PC-9 (cell line): ENCODE data around the gene ANO7. TPM values are rescaled to one million over a fixed set of nuclear protein-coding genes. Genes with fewer than 3 reads are reported as not detected.

Experiments
- BruUV-seq: library from RNA; stranded (reverse); fragments of 400-500 nt; replicated peaks from 2 replicates; lab custom pipeline; 2021; lab: Mats Ljungman, UMichigan
- CTCF ChIA-PET: fragments of 300-600 bp; sonication (Branson Sonifier 250); formaldehyde crosslinking; loops from one replicate; lab custom pipeline; 2022; ENCODE audit warnings: antibody characterized with exemption; lab: Charles Lee
- POLR2A ChIA-PET: fragments of 300-600 bp; sonication (Branson Sonifier 250); formaldehyde crosslinking; loops from one replicate; lab custom pipeline; 2022; ENCODE audit warnings: antibody characterized with exemption; ENCODE audit not compliant: unreplicated experiment; lab: Charles Lee
- DNase-seq, 2 experiments: peaks; one replicate each; pipeline versions ENCODE4 v3.0.0 to v3.0.0-alpha.2; 2015 to 2022; ENCODE audit warnings: mixed read lengths in 1 of 2
- H2AFZ ChIP-seq: fragments of 200-600 bp; sonication (generic); 2 replicates; pipeline ENCODE4 v1.8.1; 2017; ENCODE audit warnings: antibody characterized with exemption
- H3F3A ChIP-seq: fragments of 200-600 bp; sonication (generic); 2 replicates; pipeline ENCODE4 v1.8.1; 2017; ENCODE audit warnings: antibody characterized with exemption, mild to moderate bottlenecking, low read depth; ENCODE audit not compliant: insufficient read depth
- H3K27ac ChIP-seq: fragments of 200-600 bp; sonication (generic); 2 replicates; pipeline ENCODE4 v1.6.1; 2016; ENCODE audit warnings: mixed run types
- H3K27me3 ChIP-seq: fragments of 200-600 bp; sonication (generic); 2 replicates; pipeline ENCODE4 v1.6.1; 2016; ENCODE audit warnings: low read depth, mixed run types; ENCODE audit not compliant: insufficient read depth
- H3K36me3 ChIP-seq: fragments of 200-600 bp; sonication (generic); 2 replicates; pipeline ENCODE4 v1.6.1; 2016; ENCODE audit warnings: low read depth, mixed run types
- H3K4me1 ChIP-seq: fragments of 200-600 bp; sonication (generic); replicated peaks from 2 replicates; pipeline ENCODE4 v1.6.1; 2016; ENCODE audit warnings: mixed run types; ENCODE audit not compliant: insufficient read depth
- H3K4me2 ChIP-seq: fragments of 200-600 bp; sonication (generic); 2 replicates; pipeline ENCODE4 v1.6.1; 2017; ENCODE audit warnings: mixed run types
- H3K4me3 ChIP-seq: fragments of 200-600 bp; sonication (generic); 2 replicates; pipeline ENCODE4 v1.6.1; 2016; ENCODE audit warnings: mixed run types
- H3K79me2 ChIP-seq: fragments of 200-600 bp; sonication (generic); 2 replicates; pipeline ENCODE4 v1.6.1; 2017; ENCODE audit warnings: low read depth, mixed run types
- H3K9me2 ChIP-seq: fragments of 200-600 bp; sonication (generic); 2 replicates; pipeline ENCODE4 v1.8.1; 2017; ENCODE audit warnings: mild to moderate bottlenecking; ENCODE audit not compliant: insufficient read depth
- H3K9me3 ChIP-seq: fragments of 200-600 bp; sonication (generic); 2 replicates; pipeline ENCODE4 v1.8.1; 2016; ENCODE audit warnings: low read depth; ENCODE audit not compliant: insufficient read depth
- H4K20me1 ChIP-seq: fragments of 200-600 bp; sonication (generic); 2 replicates; pipeline ENCODE4 v1.8.1; 2017; ENCODE audit not compliant: insufficient read depth
- EZH2 ChIP-seq: fragments of 200-600 bp; sonication (generic); IDR thresholded peaks from 2 replicates; pipeline ENCODE4 v1.8.0; 2017; ENCODE audit warnings: antibody characterized with exemption, low read depth
- intact Hi-C: fragments of 100-400 bp; cut with micrococcal nuclease; formaldehyde crosslinking; loops from one replicate; pipeline ENCODE4 v1.10.0; 2022; ENCODE audit not compliant: unreplicated experiment
- total RNA-seq: library from RNA; stranded (reverse); gene quantifications from 2 replicates; pipeline ENCODE4 v1.2.3, GENCODE V29; 2021
- TF ChIP-seq, protein P1 (sequence below): fragments of 200-600 bp; sonication (generic); conservative IDR thresholded peaks from 2 replicates; pipeline ENCODE4 v1.6.1; 2017; ENCODE audit warnings: mixed run types, antibody characterized with exemption, mild to moderate bottlenecking, moderate library complexity

Gene ANO7
- total RNA-seq, 1 experiment from 2014 or later, result 6.5 TPM

DNA sequence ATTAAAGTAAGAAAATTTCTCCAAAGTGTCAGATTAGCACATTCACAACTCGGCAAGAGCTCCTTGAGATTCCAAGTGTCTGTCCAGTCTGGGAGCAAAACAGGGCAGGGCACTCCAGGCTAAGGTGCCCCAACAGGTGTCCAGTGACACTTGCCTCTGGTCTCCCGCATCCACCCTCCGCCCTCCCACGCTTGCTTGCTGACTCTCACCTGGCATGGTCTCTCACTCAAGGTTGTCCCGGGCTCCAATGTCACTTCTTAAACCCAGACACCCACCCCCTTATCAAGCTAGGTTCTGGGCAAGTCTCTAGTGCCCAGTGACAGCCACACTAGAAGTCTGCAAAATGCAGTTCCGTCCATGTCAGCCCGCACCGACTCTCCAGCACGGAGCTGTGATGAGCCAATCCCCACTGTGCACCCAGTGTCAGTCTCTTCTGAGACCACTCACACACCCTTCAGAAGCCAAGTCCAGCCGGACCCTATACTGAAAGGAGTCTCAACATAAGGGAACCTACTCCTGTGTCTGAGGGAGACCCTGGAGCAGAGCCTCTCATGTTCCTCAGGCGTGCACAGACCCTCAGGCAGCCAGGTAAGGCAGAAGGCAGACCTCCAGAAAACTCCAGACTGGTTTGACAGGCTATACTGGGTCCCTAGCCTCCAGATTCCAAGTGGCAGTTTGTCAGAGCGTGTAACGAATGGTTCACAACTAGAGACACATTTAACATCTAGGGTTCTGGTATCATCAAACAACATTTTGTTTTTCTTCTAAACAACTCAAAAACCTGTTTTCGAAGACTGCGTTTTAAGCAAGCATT lies 81.4 kb downstream of the ANO7 start:
- no peaks in the 10 kb centered on the region for H3K9me3 ChIP-seq
- no peak for DNase-seq
- H3K4me2 ChIP-seq, result peak overlapping the region; percentile 81
- ChIA-PET CTCF (no interaction called here), POLR2A (interaction anchor here (0.6 kb wide), 2 partner anchors 363 to 432 kb away, joined by 6 read pairs; no protein-coding TSS in a partner anchor)
- no TSS peak for BruUV-seq
- H3K9me2 ChIP-seq, result no peaks in the 10 kb centered on the region
- H3K79me2 ChIP-seq, result peaks cover 65% of the 10 kb centered on the region
- H3K4me3 ChIP-seq, result peak overlapping the region; percentile 65; the same call in 1 of the 2 replicates
- H3K27me3 ChIP-seq, result no peaks in the 10 kb centered on the region
- H3K4me1 ChIP-seq, result peaks cover 31% of the 10 kb centered on the region
- peaks cover 76% of the 10 kb centered on the region for H4K20me1 ChIP-seq
- peaks cover 32% of the 10 kb centered on the region; the same call in 1 of the 2 replicates for H3F3A ChIP-seq
- intact Hi-C loops, result loop anchor here (10.0 kb wide), 1 partner anchor 365 kb away; the partner anchor contains the start of genes ATG4B and THAP4
- no peak overlapping the region for H2AFZ ChIP-seq
- H3K36me3 ChIP-seq, result peaks cover 33% of the 10 kb centered on the region
- TF ChIP-seq, protein P1, sequence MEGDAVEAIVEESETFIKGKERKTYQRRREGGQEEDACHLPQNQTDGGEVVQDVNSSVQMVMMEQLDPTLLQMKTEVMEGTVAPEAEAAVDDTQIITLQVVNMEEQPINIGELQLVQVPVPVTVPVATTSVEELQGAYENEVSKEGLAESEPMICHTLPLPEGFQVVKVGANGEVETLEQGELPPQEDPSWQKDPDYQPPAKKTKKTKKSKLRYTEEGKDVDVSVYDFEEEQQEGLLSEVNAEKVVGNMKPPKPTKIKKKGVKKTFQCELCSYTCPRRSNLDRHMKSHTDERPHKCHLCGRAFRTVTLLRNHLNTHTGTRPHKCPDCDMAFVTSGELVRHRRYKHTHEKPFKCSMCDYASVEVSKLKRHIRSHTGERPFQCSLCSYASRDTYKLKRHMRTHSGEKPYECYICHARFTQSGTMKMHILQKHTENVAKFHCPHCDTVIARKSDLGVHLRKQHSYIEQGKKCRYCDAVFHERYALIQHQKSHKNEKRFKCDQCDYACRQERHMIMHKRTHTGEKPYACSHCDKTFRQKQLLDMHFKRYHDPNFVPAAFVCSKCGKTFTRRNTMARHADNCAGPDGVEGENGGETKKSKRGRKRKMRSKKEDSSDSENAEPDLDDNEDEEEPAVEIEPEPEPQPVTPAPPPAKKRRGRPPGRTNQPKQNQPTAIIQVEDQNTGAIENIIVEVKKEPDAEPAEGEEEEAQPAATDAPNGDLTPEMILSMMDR, result no peak
- no peak for TF ChIP-seq EZH2
- no peak overlapping the region for H3K27ac ChIP-seq

- BruUV-seq, result no TSS peak
- Histone ChIP-seq H3K27ac (no peak overlapping the region), H3K4me3 (peak overlapping the region; percentile 65; the same call in 1 of the 2 replicates), H3F3A (peaks cover 36% of the 10 kb centered on the region; the same call in 1 of the 2 replicates), H4K20me1 (peaks cover 79% of the 10 kb centered on the region), H3K36me3 (peaks cover 29% of the 10 kb centered on the region), H2AFZ (no peak overlapping the region), H3K9me2 (no peaks in the 10 kb centered on the region), H3K27me3 (no peaks in the 10 kb centered on the region), H3K79me2 (peaks cover 72% of the 10 kb centered on the region), H3K9me3 (no peaks in the 10 kb centered on the region), H3K4me2 (peak overlapping the region; percentile 81), H3K4me1 (peaks cover 31% of the 10 kb centered on the region)
- CTCF ChIA-PET, result no interaction called here
- POLR2A ChIA-PET, result no interaction called here
- DNase-seq, result no peak
- TF ChIP-seq, protein P1, result no peak
- TF ChIP-seq EZH2, result no peak
- intact Hi-C loops, result loop anchor here (10.0 kb wide), 1 partner anchor 364 kb away; the partner anchor contains the start of genes ATG4B and THAP4
These were observed 82.1 kb downstream of the ANO7 start for GRCh38 chr2:241270531-241270930.

GRCh38 chr2:241271706-241272302 lies 83.3 kb downstream of the ANO7 start:
- Histone ChIP-seq H3K27ac (peak overlapping the region; percentile 42; the same call in 1 of the 2 replicates), H3F3A (peaks cover 46% of the 10 kb centered on the region; the same call in 1 of the 2 replicates), H3K4me3 (peak overlapping the region; percentile 65), H3K4me2 (peak overlapping the region; percentile 81), H4K20me1 (peaks cover 87% of the 10 kb centered on the region), H3K27me3 (no peaks in the 10 kb centered on the region), H3K79me2 (peaks cover 84% of the 10 kb centered on the region), H3K36me3 (peaks cover 18% of the 10 kb centered on the region), H3K9me3 (no peaks in the 10 kb centered on the region), H3K4me1 (peaks cover 31% of the 10 kb centered on the region), H2AFZ (peak overlapping the region; percentile 68; the same call in 1 of the 2 replicates), H3K9me2 (no peaks in the 10 kb centered on the region)
- ChIA-PET CTCF (no interaction called here), POLR2A (no interaction called here)
- DNase-seq, result peak; percentile 76 to 84
- TF ChIP-seq, protein P1, result no peak
- TF ChIP-seq EZH2, result no peak
- intact Hi-C loops, result loop anchor here (2.0 to 10.0 kb wide), 3 partner anchors 43 to 363 kb away; partner anchors contain the start of genes ATG4B, HDLBP, SEPTIN2 and THAP4
- no TSS peak for BruUV-seq
